HG02884 (cell line): Measurements from ENCODE around the gene ZEB2.

Experiments used
- ATAC-seq: cut with Tn5 transposase; IDR thresholded peaks from one replicate; pipeline ENCODE4 v1.9.1; 2021; ENCODE audit warnings: mild to moderate bottlenecking, moderate library complexity; ENCODE audit not compliant: unreplicated experiment

ZEB2 gene

DNA sequence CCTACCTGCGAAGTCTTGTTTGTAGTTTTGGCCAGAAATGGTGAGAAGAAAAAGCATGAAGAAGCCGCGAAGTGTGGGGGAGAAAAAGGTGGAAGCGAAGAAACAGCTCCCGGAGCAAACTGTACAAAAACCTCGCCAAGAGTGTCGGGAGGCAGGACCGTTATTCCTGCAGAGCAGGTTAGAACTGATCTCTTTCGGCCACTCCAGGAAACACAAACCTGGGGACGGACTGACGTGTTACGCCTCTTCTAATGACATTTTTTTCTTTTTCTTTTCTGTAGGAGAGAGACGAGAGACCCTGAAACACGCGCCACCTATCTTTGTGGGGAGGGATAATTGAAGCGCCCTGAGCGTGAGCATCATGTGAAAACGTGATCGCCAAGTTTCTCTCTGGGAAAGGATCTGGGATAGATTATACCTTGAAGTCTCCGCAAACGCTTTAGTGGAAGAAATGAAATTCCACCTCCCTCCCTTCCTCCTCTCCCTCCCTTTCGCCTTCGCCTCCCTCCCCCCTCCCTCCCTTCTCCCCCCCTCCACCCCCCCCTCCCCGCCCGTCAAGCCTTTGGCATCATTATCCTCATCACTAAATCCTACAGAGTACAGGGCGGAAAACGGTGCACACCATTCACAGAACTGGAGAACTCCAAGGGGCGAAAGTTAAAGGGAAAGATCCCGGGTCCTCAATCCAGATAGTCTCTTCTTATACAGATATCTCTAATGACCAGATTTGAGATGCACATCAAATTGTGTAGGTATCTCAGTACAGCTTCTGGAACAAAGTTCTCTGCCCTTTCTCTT lies at the start of gene ZEB2:
Gene ZEB2 (minus strand): TSS at position 186 of the 798 bp plus-strand sequence. CDS start 2,769 bp downstream, outside the sequence.
- no peak for ATAC-seq

DNA sequence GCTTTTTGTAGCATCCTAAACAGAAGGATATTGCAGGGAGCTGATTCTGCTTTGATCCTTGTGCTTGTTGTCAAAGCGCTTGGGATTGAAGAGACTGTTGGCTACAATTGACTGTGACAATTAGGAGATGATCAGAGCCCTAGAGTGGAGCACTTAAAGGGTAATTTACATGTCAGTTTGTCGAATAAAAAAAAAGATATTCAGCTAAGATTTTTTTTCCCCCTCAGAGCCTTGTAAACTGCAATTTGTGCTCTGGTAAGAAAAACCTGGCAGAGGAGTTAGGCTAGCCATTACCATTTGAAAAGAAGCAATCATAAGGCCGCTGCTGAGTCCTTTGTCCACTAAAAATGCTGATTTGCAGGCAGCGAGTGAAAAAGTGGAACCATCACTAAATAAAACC lies 47.8 kb upstream of the ZEB2 start:
- no peak for ATAC-seq

- no peak for ATAC-seq
These were observed 46.5 kb upstream of the ZEB2 start for GRCh38 chr2:144566448-144566847.

- ATAC-seq = no peak
These were observed 40.3 kb upstream of the ZEB2 start for GRCh38 chr2:144560251-144560650.

GRCh38 chr2:144559681-144560080 lies 39.8 kb upstream of the ZEB2 start:
- no peak for ATAC-seq

- no peak for ATAC-seq
These were observed 39.3 kb upstream of the ZEB2 start for GRCh38 chr2:144559242-144559641.

DNA sequence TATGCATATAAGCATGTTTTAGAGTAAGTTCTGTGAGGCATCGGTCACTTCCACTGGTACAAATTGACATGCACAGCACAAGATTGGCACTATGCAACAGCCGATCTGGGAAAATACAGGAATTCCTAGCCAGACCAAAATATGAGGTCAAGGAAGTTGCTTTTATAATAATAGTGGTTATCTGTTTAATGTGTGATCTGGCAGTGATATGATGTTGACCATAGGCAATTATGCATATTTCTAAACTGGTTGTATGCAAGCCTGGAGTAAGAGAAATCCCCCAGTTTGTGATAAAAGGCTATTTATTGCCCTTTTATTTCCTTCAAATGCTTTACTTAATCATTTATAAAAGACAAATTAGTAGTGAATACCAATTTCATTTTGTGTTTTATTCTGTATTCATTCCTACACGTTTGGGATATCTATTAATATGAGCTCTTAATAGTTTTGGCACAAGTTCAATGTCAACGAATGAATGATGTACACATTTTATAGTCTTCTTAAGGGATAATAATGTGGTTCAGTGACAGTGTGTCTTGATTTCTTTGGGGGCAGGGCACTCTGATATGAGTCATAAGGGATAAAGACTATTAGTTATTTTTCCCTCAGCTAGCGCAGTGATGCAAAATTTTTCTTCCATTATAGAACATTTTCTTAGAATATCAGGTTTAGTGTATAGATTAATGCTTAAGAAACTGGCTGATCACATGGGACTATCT lies 34.7 kb upstream of the ZEB2 start:
- no peak for ATAC-seq

- no peak for ATAC-seq
These were observed 33.5 kb upstream of the ZEB2 start for GRCh38 chr2:144553379-144553778.

GRCh38 chr2:144552821-144553220 lies 32.9 kb upstream of the ZEB2 start:
- ATAC-seq = no peak

- no peak for ATAC-seq
These were observed 31.0 kb upstream of the ZEB2 start for GRCh38 chr2:144550911-144551310.

DNA sequence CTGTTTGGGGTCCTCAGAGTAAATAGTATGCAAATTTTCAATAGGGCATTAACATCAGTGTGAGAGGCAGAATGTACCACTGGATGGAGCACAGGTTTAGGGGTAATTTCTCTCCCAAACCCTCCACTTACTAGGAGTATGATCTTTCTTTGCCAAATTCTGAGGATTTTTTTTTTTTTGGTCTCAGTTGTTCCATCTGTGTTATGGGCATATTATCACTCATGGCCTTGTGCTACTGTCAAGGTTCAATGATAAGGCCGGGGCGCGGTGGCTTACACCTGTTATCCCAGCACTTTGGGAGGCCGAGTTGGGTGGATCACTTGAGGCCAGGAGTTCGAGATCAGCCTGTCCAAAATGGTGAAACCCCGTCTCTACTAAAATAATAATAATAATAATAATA lies 30.2 kb upstream of the ZEB2 start:
- no peak for ATAC-seq

- peak; percentile 66 for ATAC-seq
These were observed 28.7 kb upstream of the ZEB2 start for GRCh38 chr2:144548532-144549191.

- no peak for ATAC-seq
These were observed 28.2 kb upstream of the ZEB2 start for GRCh38 chr2:144548088-144548487.

DNA sequence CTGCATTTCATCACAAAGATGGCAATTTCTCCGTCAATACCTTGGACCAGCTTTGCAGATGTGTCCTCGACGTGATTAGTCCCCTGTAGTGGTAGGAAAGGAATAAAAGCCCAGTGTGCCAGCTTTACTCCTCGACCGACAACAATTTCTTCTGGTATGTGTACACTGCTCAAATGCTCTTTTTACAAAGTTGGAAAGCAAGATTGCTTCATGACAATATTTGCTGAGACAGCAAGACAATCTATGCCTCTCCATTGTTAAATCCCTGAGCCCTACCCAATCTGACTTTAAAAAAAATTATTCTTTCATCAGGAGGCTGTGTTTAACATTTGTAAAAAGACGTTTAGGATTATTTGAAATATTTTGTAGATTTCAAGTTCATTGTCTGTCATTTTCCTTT lies 27.6 kb upstream of the ZEB2 start:
- no peak for ATAC-seq

DNA sequence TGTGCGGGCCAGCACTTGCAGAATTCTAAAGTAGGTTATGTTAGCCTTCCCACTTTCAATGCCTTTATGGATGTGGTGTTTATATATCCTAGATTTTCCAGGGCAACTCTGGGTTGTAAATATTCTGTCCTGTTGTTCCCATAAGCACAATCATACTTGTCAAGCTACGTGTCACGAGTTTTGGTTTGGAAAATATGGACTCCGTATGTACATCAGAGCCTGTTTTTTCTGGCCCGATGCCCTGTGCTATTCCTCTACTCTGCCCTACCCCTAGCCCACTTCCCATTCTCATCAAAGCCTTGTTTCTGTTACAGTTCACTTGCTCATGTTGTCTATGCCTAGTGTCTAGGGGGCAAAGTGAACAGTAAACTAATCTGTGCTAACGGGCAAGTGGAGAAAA lies 27.0 kb upstream of the ZEB2 start:
- ATAC-seq = no peak

GRCh38 chr2:144545787-144546186 lies 25.9 kb upstream of the ZEB2 start:
- ATAC-seq = no peak

GRCh38 chr2:144544053-144544452 lies 24.1 kb upstream of the ZEB2 start:
- no peak for ATAC-seq

- no peak for ATAC-seq
These were observed 21.5 kb upstream of the ZEB2 start for GRCh38 chr2:144541396-144541795.

- ATAC-seq = no peak
These were observed 19.4 kb upstream of the ZEB2 start for GRCh38 chr2:144539289-144539782.

DNA sequence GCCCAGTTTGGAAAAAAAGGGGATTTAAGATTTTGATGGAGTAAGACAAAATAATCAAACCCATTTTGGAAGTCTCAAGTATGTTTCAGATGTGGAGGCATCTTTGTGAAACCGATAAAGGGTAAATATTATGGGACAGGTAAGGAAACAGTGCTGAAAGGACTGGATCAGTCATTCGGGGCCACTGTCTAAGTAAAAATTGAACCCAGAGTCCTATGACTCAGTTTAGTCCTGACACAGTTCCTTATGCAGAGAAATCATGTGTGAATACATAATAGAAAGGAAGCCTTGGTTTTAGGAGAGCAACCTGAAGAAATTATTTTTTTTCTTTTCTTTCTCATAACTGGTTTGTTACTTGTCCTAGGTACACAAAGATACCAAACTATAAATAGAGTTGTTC lies 15.4 kb upstream of the ZEB2 start:
- ATAC-seq = no peak

DNA sequence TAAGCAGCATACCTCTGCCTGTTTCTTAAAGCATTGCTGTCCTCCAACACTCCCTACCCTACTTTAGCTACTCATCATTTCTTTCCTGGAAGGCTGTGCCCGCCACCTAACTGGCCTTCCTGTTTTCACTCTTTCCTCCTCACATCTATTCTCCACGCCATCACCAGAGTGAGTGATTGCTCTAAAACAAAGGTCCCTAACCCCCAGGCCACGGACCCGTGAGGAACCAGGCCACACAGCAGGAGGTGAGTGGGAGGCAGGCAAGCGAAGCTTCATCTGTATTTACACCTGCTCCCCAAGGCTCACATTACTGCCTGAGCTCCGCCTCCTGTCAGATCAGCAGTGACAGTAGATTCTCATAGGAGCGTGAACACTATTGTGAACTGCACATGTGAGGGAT lies 13.3 kb upstream of the ZEB2 start:
- no peak for ATAC-seq

- ATAC-seq = no peak
These were observed 10.7 kb upstream of the ZEB2 start for GRCh38 chr2:144530596-144530995.
